ENCODE results near the gene DDRGK1. TPM values are rescaled to one million over a fixed set of nuclear protein-coding genes. Genes with fewer than 3 reads are reported as not detected.
"Not testable (repeated sequence)": the region's sequence is repeated elsewhere in the genome, so short reads cannot be mapped to it uniquely, and the experiment has no call there.

The DDRGK1 gene
- polyA plus RNA-seq, 1 donor, result 33.9 TPM

- no peak for DNase-seq
These were observed 20.4 kb downstream of the DDRGK1 start for GRCh38 chr20:3183896-3184612.

DNA sequence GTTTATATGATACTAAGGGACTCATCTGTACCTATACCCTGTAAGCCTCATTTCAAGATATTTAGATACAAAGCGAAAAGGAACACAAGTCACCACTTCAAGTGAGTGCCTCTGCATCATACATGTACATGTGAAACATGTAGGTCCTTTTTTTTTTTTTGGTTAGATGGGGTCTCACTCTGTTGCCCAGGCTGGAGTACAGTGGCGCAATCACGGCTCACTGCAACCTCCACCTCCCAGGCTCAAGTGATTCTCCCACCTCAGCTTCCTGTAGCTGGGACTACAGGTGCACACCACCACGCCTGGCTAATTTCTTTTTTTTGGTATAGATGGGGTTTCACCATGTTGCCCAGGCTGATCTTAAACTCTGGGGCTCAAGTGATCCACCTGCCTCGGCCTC, 22.1 kb downstream of the DDRGK1 start:
- DNase-seq, result not testable (repeated sequence)

GRCh38 chr20:3181270-3181669, 23.2 kb downstream of the DDRGK1 start:
- DNase-seq, result no peak

- DNase-seq, result no peak
These were observed 24.2 kb downstream of the DDRGK1 start for GRCh38 chr20:3180319-3180718.

DNA sequence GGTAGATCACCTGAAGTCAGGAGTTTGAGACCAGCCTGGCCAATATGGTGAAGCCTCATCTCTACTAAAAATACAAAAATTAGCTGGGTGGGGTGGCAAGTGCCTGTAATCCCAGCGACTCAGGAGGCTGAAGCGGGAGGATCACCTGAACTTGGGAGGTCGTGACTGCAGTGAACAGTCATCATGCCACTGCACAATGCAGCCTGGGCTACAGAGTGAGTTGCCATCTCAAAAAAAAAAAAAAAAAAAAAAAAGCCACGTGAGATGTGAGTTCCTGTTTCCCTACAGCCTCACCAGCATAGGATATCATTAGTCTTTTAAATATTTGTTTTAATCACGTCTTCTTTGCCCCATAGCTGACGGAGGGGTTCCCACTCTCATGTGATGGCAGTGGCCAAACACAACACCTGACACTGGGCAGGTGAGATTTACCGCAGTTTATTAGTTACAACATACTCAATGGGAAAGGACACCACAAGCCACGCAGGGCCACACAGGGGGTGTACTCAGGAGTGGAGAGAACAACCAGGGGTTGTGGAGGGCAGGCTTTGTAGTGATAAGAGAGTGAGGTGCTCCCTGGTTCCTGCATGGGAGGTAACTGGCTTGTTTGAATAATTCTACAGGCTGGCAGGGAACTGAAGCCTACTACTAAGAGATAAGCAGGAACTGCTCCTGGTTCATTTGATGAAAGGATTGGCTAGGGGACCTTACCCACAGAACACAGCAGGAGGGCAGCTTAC, 26.6 kb downstream of the DDRGK1 start:
- no peak for DNase-seq

GRCh38 chr20:3175270-3175669, 29.2 kb downstream of the DDRGK1 start:
- DNase-seq, result no peak

DNA sequence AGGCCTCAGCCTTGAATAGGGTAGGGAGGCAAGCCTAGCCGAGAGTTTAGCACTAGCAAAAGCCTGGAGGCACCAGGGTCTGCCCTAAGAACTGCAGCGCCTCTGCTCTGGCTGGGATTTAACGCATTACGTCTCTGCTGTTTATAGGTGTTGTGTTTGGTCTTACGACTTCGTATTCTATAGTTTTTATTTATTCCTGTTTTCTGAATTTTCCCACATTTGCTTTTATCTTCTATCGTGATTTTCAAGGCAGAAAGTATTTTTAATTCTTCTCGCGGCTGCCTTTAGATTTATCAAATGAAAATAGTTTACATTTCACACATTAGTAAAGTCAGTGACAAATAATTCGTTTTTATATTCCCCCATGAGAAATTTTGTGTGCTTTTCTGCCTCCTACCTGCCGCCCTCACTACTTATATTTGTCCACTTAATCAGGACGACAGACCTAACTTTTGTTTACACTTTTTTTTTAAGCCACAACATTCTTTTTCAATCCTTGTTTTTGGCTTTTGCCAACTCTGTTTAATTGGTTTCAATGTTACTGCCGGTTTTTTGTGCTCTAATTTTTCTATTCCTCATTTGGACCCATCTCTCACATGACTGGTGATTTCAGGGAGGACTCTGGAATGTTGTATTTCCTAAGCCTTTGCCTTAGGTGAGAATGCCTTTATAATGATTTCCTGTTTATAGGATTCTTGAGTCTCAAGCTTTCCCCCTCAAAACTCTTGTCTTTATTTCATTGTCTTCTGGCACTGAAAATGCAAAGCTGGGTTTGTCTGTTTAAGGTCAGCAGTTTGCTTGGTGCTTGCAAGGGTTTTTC, 29.8 kb downstream of the DDRGK1 start:
- no peak for DNase-seq

GRCh38 chr20:3173610-3174441, 30.7 kb downstream of the DDRGK1 start:
- no peak for DNase-seq

- DNase-seq, result peak; percentile 92
These were observed 31.4 kb downstream of the DDRGK1 start, which contains the start of gene LZTS3 for GRCh38 chr20:3172933-3173609. TSS of gene LZTS3 (minus strand) at chr20:3173549. CDS start at chr20:3167163, 6,386 bp downstream.

DNA sequence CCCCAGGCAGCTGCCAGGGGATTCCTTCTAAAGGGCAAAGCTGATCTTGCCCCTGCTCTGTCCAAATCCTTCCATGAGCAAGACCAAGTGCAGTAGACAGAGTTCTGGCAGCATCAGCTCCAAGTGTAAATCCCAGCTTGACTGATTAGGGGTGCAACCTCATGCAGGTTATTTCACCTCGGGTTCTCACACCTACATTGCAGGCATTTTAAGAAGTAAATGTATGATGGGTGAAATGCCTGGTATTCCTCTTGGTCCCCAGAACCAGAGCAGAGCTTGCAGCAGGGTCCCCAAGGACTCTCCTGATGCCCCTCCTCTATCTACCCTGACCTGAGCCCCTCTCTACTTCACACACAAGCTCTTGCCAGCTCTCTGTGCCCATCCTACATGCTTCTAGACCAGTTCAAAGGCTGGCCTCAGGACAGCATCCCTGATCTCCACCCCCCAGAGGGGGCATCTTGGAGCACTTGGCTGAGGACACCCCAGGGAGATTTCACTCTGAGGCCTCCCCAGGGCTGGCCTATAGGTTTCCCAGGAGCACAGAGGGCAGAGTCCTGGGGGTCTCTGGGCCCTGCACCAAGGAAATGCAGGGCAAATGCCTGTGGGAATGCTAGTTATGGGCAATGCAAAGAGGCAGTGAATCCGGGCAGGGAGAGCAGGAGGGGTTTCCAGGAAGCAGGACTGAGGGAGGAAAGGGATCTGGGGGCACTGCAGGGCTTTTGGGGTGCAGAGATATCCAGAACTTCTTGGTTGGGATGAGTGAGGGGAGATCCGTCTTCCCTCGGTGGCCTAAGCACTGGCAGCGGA, 32.2 kb downstream of the DDRGK1 start:
- no peak for DNase-seq

DNA sequence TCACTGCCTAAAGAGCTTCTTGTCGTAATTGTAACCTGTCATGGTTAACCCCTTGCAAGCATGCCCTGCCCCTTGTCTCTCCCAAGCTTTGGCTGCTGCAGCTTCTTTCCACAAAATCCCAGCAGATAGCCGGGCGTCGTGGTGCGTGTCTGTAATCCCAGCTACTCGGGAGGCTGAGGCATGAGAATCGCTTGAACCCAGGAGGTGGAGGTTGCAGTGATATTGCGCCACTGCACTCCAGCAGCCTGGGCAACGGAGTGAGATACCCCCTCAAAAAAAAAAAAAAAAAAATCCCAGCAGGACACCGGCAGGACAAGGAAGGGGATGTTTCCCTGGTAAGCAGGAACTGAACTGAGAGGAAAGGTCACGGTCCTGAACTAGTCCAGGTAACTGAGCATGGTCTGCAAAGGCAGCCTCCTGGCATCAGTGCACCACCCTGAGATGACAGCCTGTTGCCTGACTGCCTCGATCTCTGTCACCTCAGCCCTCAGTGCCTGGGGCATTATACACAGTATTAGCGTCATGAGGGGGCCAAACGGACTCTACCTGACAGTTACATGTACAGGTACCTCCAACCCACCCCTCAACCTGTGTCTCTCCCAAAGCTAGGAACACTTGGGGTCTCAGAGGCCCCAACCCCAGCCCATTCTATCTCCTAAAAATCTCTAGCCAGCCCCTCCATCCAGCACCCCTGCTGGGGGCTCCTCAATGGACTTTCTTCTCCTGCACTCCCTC, 32.9 kb downstream of the DDRGK1 start:
- no peak for DNase-seq

DNA sequence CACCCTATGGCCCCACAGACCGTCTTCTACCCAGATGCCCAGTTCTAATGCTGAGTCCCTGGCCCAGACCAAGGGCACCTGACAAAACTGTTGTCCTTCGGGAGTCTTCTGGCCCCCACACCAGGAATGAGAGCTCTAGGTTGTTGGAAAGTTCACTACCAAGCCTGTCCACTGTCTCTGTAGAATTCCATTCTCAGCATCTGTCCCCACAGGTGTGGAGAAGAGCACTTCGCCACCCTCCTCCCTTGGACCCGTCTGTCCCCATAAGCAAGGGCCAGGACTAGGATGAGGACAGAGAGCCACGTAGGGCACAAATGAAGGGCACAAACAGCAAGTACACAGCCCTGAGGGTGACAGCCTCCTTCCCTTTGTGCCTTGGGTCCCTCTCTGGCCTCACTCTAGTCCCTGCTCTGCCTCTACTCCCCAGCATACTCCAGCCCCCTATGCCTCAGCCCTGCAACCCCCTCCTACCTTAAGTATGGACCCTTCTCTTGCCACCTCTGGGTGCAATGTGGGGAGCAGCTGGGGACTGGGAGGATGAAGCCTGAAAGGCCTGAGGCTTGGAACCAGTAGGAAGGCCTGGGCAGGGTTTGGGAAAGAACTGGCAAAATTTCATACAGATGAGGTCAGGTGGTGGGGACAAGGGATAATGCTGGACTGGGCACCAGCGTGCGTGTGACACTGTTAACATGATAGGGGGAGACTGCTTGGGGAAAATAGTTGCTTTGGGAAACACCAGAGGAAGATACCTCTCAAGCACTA, 35.5 kb downstream of the DDRGK1 start:
- no peak for DNase-seq

- no peak for DNase-seq
These were observed 36.2 kb downstream of the DDRGK1 start for GRCh38 chr20:3168079-3168828.

DNA sequence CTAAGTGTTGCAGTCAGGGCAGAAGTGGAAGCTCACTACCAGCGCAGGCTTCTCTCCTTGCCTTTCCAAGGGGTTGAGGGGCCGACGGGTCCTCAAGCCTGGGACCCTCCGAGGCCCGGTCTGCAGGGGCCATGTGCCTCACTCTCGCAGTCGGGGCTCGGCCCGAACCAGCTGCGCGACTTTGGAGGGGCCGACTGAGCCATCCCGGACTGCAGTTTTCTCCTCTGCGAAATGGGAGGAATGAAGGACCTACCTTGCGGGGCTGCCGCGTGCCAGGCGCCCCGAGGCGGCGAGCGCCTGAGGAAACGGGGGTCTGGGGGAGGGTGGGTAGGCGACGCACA, 36.8 kb downstream of the DDRGK1 start:
- no peak for DNase-seq

- no peak for DNase-seq
These were observed 37.6 kb downstream of the DDRGK1 start for GRCh38 chr20:3166913-3167342.

GRCh38 chr20:3166338-3166912, 38.1 kb downstream of the DDRGK1 start:
- DNase-seq, result no peak

GRCh38 chr20:3165473-3166337, 38.8 kb downstream of the DDRGK1 start:
- peak; percentile 77 for DNase-seq
